Astrocyte (in vitro differentiated cells and primary cell): ENCODE results near the gene VDAC1. TPM values are rescaled to one million over a fixed set of nuclear protein-coding genes. Genes with fewer than 3 reads are reported as not detected.

ENCODE experiments used
- DNase-seq: peaks from one replicate; pipeline ENCODE4 v3.0.0-alpha.2; 2010; ENCODE audit warnings: low read depth
- FAIRE-seq: peaks from 2 replicates; lab custom pipeline; 2011; peaks lifted over from hg19 to GRCh38; lab: Jason Lieb, UNC
- H2AFZ ChIP-seq: 2 replicates; pipeline ENCODE4 v1.6.0; 2012; ENCODE audit warnings: low read depth, low read length, inconsistent platforms
- H3K27ac ChIP-seq: 2 replicates; pipeline ENCODE4 v1.5.1; 2011; ENCODE audit warnings: low read depth, low read length, inconsistent platforms
- H3K27me3 ChIP-seq: 2 replicates; pipeline ENCODE4 v1.6.0; 2011; ENCODE audit warnings: low read length, inconsistent platforms; ENCODE audit not compliant: insufficient read depth
- H3K36me3 ChIP-seq: 2 replicates; pipeline ENCODE4 v1.5.1; 2011; ENCODE audit warnings: low read length, inconsistent platforms; ENCODE audit not compliant: insufficient read depth
- H3K4me1 ChIP-seq: 2 replicates; pipeline ENCODE4 v1.5.1; 2011; ENCODE audit warnings: low read length, inconsistent platforms; ENCODE audit not compliant: insufficient read depth
- H3K4me2 ChIP-seq: 2 replicates; pipeline ENCODE4 v1.6.0; 2012; ENCODE audit warnings: low read length, inconsistent platforms
- H3K4me3 ChIP-seq: 2 replicates; pipeline ENCODE4 v1.5.1; 2011; ENCODE audit warnings: low read depth, mild to moderate bottlenecking, low read length, inconsistent platforms; ENCODE audit not compliant: insufficient read depth
- H3K79me2 ChIP-seq: 2 replicates; pipeline ENCODE4 v1.6.0; 2012; ENCODE audit warnings: mild to moderate bottlenecking, low read length, inconsistent platforms; ENCODE audit not compliant: insufficient read depth
- H3K9ac ChIP-seq: 2 replicates; pipeline ENCODE4 v1.6.0; 2012; ENCODE audit warnings: mild to moderate bottlenecking, low read length, inconsistent platforms
- H3K9me3 ChIP-seq: 2 replicates; pipeline ENCODE4 v1.5.1; 2012; ENCODE audit warnings: low read depth, mild to moderate bottlenecking, low read length, inconsistent platforms; ENCODE audit not compliant: insufficient read depth
- H4K20me1 ChIP-seq: 2 replicates; pipeline ENCODE4 v1.6.0; 2012; ENCODE audit warnings: low read length, inconsistent platforms; ENCODE audit not compliant: insufficient read depth
- H3K27ac Mint-ChIP-seq: one replicate; pipeline ENCODE4 v1.8.0; 2021; ENCODE audit warnings: mild to moderate bottlenecking, mixed read lengths; ENCODE audit not compliant: unreplicated experiment
- H3K27me3 Mint-ChIP-seq: one replicate; pipeline ENCODE4 v1.8.0; 2021; ENCODE audit warnings: low read depth, mixed read lengths; ENCODE audit not compliant: unreplicated experiment
- H3K36me3 Mint-ChIP-seq: one replicate; pipeline ENCODE4 v1.8.0; 2021; ENCODE audit warnings: low read depth, mixed read lengths; ENCODE audit not compliant: unreplicated experiment
- H3K4me1 Mint-ChIP-seq: one replicate; pipeline ENCODE4 v1.8.0; 2021; ENCODE audit warnings: low read depth, mixed read lengths; ENCODE audit not compliant: unreplicated experiment
- H3K4me3 Mint-ChIP-seq: one replicate; pipeline ENCODE4 v1.8.0; 2021; ENCODE audit warnings: mild to moderate bottlenecking, moderate library complexity, mixed read lengths; ENCODE audit not compliant: unreplicated experiment
- H3K9me3 Mint-ChIP-seq: one replicate; pipeline ENCODE4 v1.8.0; 2021; ENCODE audit warnings: mild to moderate bottlenecking, mixed read lengths; ENCODE audit not compliant: unreplicated experiment
- EZH2 ChIP-seq: IDR thresholded peaks from 2 replicates; pipeline ENCODE4 v1.6.1; 2012; ENCODE audit warnings: mild to moderate bottlenecking, low read length, inconsistent platforms; ENCODE audit not compliant: insufficient read depth
- total RNA-seq: library from RNA; stranded (reverse); gene quantifications from 2 replicates; pipeline ENCODE4 v1.2.1, GENCODE V29; 2021
- TF ChIP-seq, protein P1 (sequence below): IDR thresholded peaks from 2 replicates; pipeline ENCODE4 v1.5.1; 2011; ENCODE audit warnings: low read depth, mild to moderate bottlenecking, inconsistent platforms, low read length, moderate library complexity; ENCODE audit not compliant: insufficient read depth

VDAC1 gene
- total RNA-seq, 1 donor from 2014 or later, result 364 TPM

DNA sequence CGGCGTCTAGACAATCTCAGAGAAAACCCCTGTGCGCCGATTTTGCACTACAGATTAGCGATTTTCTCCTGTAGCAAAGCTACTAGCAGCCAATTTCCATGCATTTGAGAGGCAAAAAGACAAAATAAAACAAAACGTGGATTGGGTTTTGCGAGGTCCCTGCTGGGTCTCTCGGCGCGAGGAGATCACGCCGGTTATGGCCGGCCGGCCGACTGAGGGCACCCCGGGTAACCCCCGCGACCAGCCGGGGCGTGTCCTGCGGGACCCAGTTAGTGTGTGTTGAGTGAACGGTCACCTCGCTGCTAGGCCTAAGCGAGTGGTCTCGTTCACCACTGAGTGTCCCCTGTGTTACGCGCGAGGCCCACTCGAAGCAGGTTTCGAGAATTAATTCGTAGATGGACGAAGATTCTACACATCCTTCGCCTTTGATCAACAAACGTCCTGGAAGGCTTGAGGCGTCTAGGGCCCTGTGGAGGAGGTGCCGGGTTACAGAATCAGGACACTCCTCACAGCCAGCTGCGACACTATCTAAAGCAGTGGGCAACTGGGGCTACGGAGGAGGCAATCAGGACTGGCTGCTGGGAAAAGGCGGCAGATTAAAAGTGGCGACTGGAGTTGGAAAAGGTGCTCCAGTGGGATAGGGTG, 764 bp upstream of the VDAC1 start:
- Histone ChIP-seq H2AFZ (peak overlapping the region; percentile 76), H4K20me1 (peaks cover 33% of the 10 kb centered on the region), H3K36me3 (peaks cover 4% of the 10 kb centered on the region), H3K9ac (peak overlapping the region; percentile 96), H3K4me3 (peak overlapping the region; percentile 95), H3K27ac (peak overlapping the region; percentile 89), H3K9me3 (no peaks in the 10 kb centered on the region), H3K4me2 (peak overlapping the region; percentile 87), H3K4me1 (peaks cover 28% of the 10 kb centered on the region), H3K79me2 (peaks cover 49% of the 10 kb centered on the region), H3K27me3 (no peaks in the 10 kb centered on the region)
- peaks cover 17% of the 10 kb centered on the region for H3K4me1 Mint-ChIP-seq
- H3K27me3 Mint-ChIP-seq, result no peaks in the 10 kb centered on the region
- TF ChIP-seq EZH2, result no peak
- TF ChIP-seq, protein P1, sequence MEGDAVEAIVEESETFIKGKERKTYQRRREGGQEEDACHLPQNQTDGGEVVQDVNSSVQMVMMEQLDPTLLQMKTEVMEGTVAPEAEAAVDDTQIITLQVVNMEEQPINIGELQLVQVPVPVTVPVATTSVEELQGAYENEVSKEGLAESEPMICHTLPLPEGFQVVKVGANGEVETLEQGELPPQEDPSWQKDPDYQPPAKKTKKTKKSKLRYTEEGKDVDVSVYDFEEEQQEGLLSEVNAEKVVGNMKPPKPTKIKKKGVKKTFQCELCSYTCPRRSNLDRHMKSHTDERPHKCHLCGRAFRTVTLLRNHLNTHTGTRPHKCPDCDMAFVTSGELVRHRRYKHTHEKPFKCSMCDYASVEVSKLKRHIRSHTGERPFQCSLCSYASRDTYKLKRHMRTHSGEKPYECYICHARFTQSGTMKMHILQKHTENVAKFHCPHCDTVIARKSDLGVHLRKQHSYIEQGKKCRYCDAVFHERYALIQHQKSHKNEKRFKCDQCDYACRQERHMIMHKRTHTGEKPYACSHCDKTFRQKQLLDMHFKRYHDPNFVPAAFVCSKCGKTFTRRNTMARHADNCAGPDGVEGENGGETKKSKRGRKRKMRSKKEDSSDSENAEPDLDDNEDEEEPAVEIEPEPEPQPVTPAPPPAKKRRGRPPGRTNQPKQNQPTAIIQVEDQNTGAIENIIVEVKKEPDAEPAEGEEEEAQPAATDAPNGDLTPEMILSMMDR, result no peak
- DNase-seq (no peak), FAIRE-seq (no peak)
- H3K27ac Mint-ChIP-seq, result peak overlapping the region; percentile 96
- no peaks in the 10 kb centered on the region for H3K9me3 Mint-ChIP-seq
- peak overlapping the region; percentile 91 for H3K4me3 Mint-ChIP-seq
- peaks cover 6% of the 10 kb centered on the region for H3K36me3 Mint-ChIP-seq

DNA sequence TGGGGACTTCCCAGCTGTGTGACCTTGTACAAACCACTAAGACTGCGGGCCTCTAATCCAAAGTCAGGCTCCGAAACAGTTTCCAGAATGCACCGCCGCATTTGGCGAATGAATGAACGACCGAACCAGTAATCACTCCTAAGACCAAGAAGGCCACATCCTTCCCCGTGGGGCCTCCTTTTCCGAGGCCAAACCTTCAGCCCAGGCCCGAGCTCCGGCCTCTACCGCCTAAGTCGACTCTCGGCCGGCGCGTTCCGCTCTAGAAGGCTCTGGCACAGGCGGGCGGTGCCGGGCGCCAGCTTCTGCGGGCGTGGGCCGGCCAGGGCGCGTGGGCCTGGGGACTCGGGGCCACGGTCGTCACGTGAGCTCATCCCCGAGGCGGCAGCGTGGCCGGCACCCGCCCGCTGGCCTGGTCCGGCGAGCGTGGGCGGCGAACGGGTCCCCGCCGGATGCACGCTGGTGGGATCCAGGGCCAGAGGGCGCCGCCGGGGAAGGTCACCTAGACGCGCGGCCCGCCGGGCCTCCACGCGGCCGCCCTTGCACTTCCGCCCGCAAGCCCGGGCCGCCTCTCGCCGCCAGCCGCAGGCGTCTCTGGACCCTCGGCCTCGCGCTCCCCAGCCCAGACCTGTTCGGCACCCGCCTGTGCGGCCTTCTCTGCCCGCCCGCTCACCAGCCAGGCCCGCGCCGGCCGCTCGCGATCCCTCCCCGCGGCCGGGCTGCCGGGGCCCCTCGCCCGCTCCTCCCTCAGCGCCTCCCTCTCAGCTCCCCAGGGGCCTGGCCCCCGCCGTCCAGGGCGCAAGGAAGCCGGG, 754 bp downstream of the VDAC1 start:
- H3K9me3 ChIP-seq, result no peaks in the 10 kb centered on the region
- Mint-ChIP-seq H3K4me3 (peak overlapping the region; percentile 97), H3K9me3 (no peaks in the 10 kb centered on the region), H3K27ac (peak overlapping the region; percentile 95), H3K36me3 (peaks cover 11% of the 10 kb centered on the region), H3K27me3 (no peaks in the 10 kb centered on the region), H3K4me1 (peaks cover 31% of the 10 kb centered on the region)
- peak overlapping the region; percentile 70 for H2AFZ ChIP-seq
- H3K4me2 ChIP-seq, result peak overlapping the region; percentile 87
- FAIRE-seq (no peak), DNase-seq (peak; percentile 30)
- H3K9ac ChIP-seq, result peak overlapping the region; percentile 96
- H3K27me3 ChIP-seq, result no peaks in the 10 kb centered on the region
- H3K4me3 ChIP-seq, result peak overlapping the region; percentile 95
- TF ChIP-seq, protein P1, result no peak
- no peak for TF ChIP-seq EZH2
- H3K27ac ChIP-seq, result peak overlapping the region; percentile 89
- peaks cover 28% of the 10 kb centered on the region for H3K4me1 ChIP-seq
- peaks cover 48% of the 10 kb centered on the region for H4K20me1 ChIP-seq
- H3K79me2 ChIP-seq, result peaks cover 64% of the 10 kb centered on the region
- H3K36me3 ChIP-seq, result peaks cover 4% of the 10 kb centered on the region
